HepG2 (cell line): Measurements from ENCODE around the gene ZPBP. TPM values are rescaled to one million over a fixed set of nuclear protein-coding genes. Genes with fewer than 3 reads are reported as not detected.

ENCODE experiments used
- SALL1 ChIP-seq: sonication (generic); formaldehyde crosslinking; IDR thresholded peaks from 2 replicates; pipeline ENCODE4 v1.8.0; 2022; ENCODE audit warnings: mild to moderate bottlenecking, missing genetic modification reagents
- ZNF598 ChIP-seq: sonication (generic); formaldehyde crosslinking; IDR thresholded peaks from 2 replicates; pipeline ENCODE4 v1.5.1; 2020; ENCODE audit warnings: mild to moderate bottlenecking, missing genetic modification reagents, borderline replicate concordance
- ZNF713 ChIP-seq: sonication (generic); formaldehyde crosslinking; IDR thresholded peaks from 2 replicates; pipeline ENCODE4 v1.4.0; 2020; ENCODE audit warnings: mild to moderate bottlenecking, missing genetic modification reagents
- ZSCAN22 ChIP-seq: sonication (generic); formaldehyde crosslinking; IDR thresholded peaks from 2 replicates; pipeline ENCODE4 v1.4.0; 2020; ENCODE audit warnings: mild to moderate bottlenecking, missing genetic modification reagents
- polyA plus RNA-seq, 8 experiments: library from polyadenylated mRNA; depleted of rRNA in 3 of 8; stranded (reverse) in 7 of 8; unstranded in 1 of 8; fragments of >200 nt; fragmentation: Illumina TruSeq in 4 of 8; extraction: Trizol in 4 of 8; gene quantifications; 2 replicates each; pipeline versions ENCODE4 v1.2.1 to v1.2.3, GENCODE V29; 2011 to 2016; ENCODE audit warnings: low read depth in 4 of 8, missing spikeins in 1 of 8, mixed read lengths in 1 of 8; ENCODE audit not compliant: insufficient read depth in 1 of 8
- total RNA-seq, 5 experiments: library from RNA; depleted of rRNA; stranded (reverse); fragments of >200 nt; fragmentation: Illumina TruSeq; extraction: Trizol; gene quantifications; 2 replicates each; pipeline ENCODE4 v1.2.3, GENCODE V29; 2016; ENCODE audit warnings: low read depth in 1 of 5
- TF ChIP-seq, protein P1 (sequence below): sonication (generic); formaldehyde crosslinking; IDR thresholded peaks from 2 replicates; pipeline ENCODE4 v1.4.0; 2020; ENCODE audit warnings: mild to moderate bottlenecking, missing genetic modification reagents
- TF ChIP-seq, protein P2 (sequence below): sonication (generic); formaldehyde crosslinking; IDR thresholded peaks from 2 replicates; pipeline ENCODE4 v1.5.1; 2020; ENCODE audit warnings: missing genetic modification reagents, mild to moderate bottlenecking, borderline replicate concordance

Gene ZPBP
- total and polyA plus RNA-seq, 2 of the 13 experiments (the other 11 are each of a cell fraction or from before 2014, with no cell fraction given), result not detected

DNA sequence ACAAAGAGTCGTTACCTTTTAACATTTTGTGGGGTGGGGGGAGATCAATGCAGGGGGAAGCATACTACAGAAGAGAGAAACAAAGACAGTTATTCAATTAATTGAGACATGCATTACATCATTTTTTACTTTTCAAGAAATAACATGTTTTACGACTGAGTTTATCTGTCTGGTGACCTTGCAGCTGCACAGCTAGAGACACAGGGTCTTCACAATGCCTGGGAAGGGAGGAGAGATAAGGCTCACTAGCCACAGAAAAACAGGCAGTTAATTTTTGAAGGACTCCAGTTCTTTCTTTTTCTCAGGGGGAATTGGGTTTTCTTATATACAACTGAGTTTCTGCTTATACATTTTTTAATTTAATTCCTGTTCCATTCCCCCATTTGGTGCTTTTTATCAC, 30.1 kb downstream of the ZPBP start (continued):
- TF ChIP-seq, protein P1, sequence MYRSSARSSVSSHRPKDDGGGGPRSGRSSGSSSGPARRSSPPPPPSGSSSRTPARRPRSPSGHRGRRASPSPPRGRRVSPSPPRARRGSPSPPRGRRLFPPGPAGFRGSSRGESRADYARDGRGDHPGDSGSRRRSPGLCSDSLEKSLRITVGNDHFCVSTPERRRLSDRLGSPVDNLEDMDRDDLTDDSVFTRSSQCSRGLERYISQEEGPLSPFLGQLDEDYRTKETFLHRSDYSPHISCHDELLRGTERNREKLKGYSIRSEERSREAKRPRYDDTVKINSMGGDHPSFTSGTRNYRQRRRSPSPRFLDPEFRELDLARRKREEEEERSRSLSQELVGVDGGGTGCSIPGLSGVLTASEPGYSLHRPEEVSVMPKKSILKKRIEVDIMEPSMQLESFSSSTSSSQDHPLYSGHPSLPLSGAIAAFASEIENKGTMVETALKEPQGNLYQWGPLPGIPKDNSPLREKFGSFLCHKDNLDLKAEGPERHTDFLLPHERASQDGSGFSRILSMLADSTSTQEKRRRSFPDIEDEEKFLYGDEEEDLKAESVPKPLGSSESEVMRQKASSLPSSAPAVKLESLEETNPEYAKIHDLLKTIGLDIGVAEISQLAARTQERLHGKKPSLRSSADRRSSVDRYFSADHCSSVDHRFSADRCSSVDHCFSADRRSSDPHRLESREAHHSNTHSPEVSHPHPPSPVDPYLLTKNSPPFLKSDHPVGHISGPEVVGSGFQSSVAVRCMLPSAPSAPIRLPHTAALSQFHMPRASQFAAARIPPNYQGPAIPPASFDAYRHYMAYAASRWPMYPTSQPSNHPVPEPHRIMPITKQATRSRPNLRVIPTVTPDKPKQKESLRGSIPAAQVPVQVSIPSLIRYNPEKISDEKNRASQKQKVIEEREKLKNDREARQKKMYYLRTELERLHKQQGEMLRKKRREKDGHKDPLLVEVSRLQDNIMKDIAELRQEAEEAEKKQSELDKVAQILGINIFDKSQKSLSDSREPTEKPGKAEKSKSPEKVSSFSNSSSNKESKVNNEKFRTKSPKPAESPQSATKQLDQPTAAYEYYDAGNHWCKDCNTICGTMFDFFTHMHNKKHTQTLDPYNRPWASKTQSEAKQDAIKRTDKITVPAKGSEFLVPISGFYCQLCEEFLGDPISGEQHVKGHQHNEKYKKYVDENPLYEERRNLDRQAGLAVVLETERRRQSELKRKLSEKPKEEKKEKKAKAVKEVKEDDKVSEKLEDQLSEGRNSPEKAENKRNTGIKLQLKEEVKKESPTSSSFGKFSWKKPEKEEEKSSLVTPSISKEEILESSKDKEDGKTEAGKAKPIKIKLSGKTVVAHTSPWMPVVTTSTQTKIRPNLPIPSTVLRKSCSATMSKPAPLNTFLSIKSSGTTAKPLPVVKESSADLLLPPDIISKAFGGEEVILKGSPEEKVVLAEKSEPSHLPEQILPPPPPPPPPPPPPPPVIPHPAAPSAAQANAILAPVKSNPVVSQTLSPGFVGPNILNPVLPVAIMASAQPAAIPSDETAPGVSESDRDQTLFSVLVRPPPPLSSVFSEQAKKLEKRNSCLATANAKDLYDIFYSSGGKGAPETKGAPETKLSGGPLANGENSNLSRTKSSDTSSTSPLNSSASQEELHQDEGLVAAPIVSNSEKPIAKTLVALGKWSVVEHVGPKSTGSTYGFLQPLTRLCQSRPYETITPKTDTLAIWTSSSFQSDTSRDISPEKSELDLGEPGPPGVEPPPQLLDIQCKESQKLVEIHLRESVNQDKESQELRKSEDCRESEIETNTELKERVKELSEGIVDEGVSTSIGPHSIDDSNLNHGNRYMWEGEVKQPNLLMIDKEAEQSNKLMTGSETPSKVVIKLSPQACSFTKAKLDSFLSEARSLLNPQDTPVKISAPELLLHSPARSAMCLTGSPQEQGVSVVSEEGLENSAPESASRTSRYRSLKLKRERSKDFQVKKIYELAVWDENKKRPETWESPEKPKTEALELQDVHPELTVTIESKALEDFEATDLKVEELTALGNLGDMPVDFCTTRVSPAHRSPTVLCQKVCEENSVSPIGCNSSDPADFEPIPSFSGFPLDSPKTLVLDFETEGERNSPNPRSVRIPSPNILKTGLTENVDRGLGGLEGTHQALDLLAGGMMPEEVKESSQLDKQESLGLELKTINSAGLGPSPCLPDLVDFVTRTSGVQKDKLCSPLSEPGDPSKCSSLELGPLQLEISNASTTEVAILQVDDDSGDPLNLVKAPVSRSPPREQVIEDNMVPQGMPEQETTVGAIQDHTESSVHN, result no peak
- no peak for TF ChIP-seq ZNF598
- TF ChIP-seq, protein P2, sequence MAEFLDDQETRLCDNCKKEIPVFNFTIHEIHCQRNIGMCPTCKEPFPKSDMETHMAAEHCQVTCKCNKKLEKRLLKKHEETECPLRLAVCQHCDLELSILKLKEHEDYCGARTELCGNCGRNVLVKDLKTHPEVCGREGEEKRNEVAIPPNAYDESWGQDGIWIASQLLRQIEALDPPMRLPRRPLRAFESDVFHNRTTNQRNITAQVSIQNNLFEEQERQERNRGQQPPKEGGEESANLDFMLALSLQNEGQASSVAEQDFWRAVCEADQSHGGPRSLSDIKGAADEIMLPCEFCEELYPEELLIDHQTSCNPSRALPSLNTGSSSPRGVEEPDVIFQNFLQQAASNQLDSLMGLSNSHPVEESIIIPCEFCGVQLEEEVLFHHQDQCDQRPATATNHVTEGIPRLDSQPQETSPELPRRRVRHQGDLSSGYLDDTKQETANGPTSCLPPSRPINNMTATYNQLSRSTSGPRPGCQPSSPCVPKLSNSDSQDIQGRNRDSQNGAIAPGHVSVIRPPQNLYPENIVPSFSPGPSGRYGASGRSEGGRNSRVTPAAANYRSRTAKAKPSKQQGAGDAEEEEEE (CRISPR knock-in tag), result no peak
- TF ChIP-seq ZSCAN22, result no peak
- no peak for TF ChIP-seq SALL1
- TF ChIP-seq ZNF713, result no peak
